T-helper 2 cell treated with Interferon-gamma antibody and Interleukin-4, amounts not matched to agents 5 μg/mL and 100 μg/mL, for 36 hours (primary cell): ENCODE data around the gene ANKRD11.
"Not testable (repeated sequence)": the region's sequence is repeated elsewhere in the genome, so short reads cannot be mapped to it uniquely, and the experiment has no call there.

Source experiments
- DNase-seq: peaks from one replicate; pipeline ENCODE4 v3.0.0; 2021; ENCODE audit warnings: low spot score
- H3K27ac Mint-ChIP-seq: one replicate; pipeline ENCODE4 v1.8.0; 2021; ENCODE audit warnings: mild to moderate bottlenecking, mixed read lengths
- H3K27me3 Mint-ChIP-seq: one replicate; pipeline ENCODE4 v1.8.0; 2021; ENCODE audit warnings: low read depth, mixed read lengths
- H3K36me3 Mint-ChIP-seq: one replicate; pipeline ENCODE4 v1.8.0; 2021; ENCODE audit warnings: low read depth, mixed read lengths
- H3K4me1 Mint-ChIP-seq: one replicate; pipeline ENCODE4 v1.8.0; 2021; ENCODE audit warnings: low read depth, mixed read lengths
- H3K4me3 Mint-ChIP-seq: one replicate; pipeline ENCODE4 v1.8.0; 2022; ENCODE audit warnings: mild to moderate bottlenecking, moderate library complexity, mixed read lengths
- H3K9me3 Mint-ChIP-seq: one replicate; pipeline ENCODE4 v1.8.0; 2021; ENCODE audit warnings: mixed read lengths

Gene ANKRD11

GRCh38 chr16:89433363-89433984 lies 56.9 kb downstream of the ANKRD11 start:
- H3K27ac Mint-ChIP-seq, H3K4me3 Mint-ChIP-seq, H3K27me3 Mint-ChIP-seq, DNase-seq, H3K9me3 Mint-ChIP-seq: not testable (repeated sequence)
- Mint-ChIP-seq H3K36me3 (peaks cover 20% of the 10 kb centered on the region), H3K4me1 (peaks cover 44% of the 10 kb centered on the region)

- no peak overlapping the region for H3K4me3 Mint-ChIP-seq
- H3K9me3 Mint-ChIP-seq: no peaks in the 10 kb centered on the region
Observed at GRCh38 chr16:89431630-89432029, 58.7 kb downstream of the ANKRD11 start.

GRCh38 chr16:89431158-89431584 lies 59.2 kb downstream of the ANKRD11 start:
- Mint-ChIP-seq H3K4me3 (no peak overlapping the region), H3K27me3 (no peaks in the 10 kb centered on the region), H3K27ac (no peak overlapping the region), H3K4me1 (peaks cover 38% of the 10 kb centered on the region), H3K36me3 (peaks cover 20% of the 10 kb centered on the region), H3K9me3 (no peaks in the 10 kb centered on the region)
- no peak for DNase-seq

More at GRCh38 chr16:89431630-89432029, 58.7 kb downstream of the ANKRD11 start:
- Mint-ChIP-seq H3K36me3 (peaks cover 17% of the 10 kb centered on the region), H3K27ac (no peak overlapping the region), H3K4me1 (peaks cover 37% of the 10 kb centered on the region), H3K27me3 (no peaks in the 10 kb centered on the region)
- DNase-seq: no peak

- Mint-ChIP-seq H3K4me3 (no peak overlapping the region), H3K27me3 (no peaks in the 10 kb centered on the region), H3K4me1 (peaks cover 38% of the 10 kb centered on the region), H3K27ac (no peak overlapping the region), H3K9me3 (no peaks in the 10 kb centered on the region), H3K36me3 (peaks cover 20% of the 10 kb centered on the region)
- DNase-seq: no peak
Observed at GRCh38 chr16:89430436-89431157, 59.8 kb downstream of the ANKRD11 start.

GRCh38 chr16:89428605-89429004 lies 61.8 kb downstream of the ANKRD11 start:
- not testable (repeated sequence) for H3K9me3 Mint-ChIP-seq, DNase-seq

GRCh38 chr16:89426736-89427530 lies 63.4 kb downstream of the ANKRD11 start:
- Mint-ChIP-seq H3K27ac (no peak overlapping the region), H3K4me3 (no peak overlapping the region)

More at GRCh38 chr16:89428605-89429004, 61.8 kb downstream of the ANKRD11 start:
- H3K4me1 Mint-ChIP-seq: peaks cover 38% of the 10 kb centered on the region
- H3K27me3 Mint-ChIP-seq, H3K4me3 Mint-ChIP-seq, H3K27ac Mint-ChIP-seq: not testable (repeated sequence)
- H3K36me3 Mint-ChIP-seq: peaks cover 21% of the 10 kb centered on the region

GRCh38 chr16:89425523-89425922 lies 64.8 kb downstream of the ANKRD11 start:
- Mint-ChIP-seq H3K4me1 (peaks cover 56% of the 10 kb centered on the region), H3K27me3 (no peaks in the 10 kb centered on the region), H3K36me3 (peaks cover 21% of the 10 kb centered on the region), H3K9me3 (no peaks in the 10 kb centered on the region), H3K27ac (peak overlapping the region; percentile 36), H3K4me3 (peak overlapping the region; percentile 28)
- no peak for DNase-seq

More at GRCh38 chr16:89426736-89427530, 63.4 kb downstream of the ANKRD11 start:
- Mint-ChIP-seq H3K4me1 (peaks cover 52% of the 10 kb centered on the region), H3K9me3 (no peaks in the 10 kb centered on the region), H3K27me3 (no peaks in the 10 kb centered on the region), H3K36me3 (peaks cover 22% of the 10 kb centered on the region)
- no peak for DNase-seq

GRCh38 chr16:89423681-89424260 lies 66.6 kb downstream of the ANKRD11 start:
- no peak for DNase-seq
- Mint-ChIP-seq H3K4me1 (peaks cover 62% of the 10 kb centered on the region), H3K9me3 (no peaks in the 10 kb centered on the region), H3K27me3 (no peaks in the 10 kb centered on the region), H3K4me3 (peak overlapping the region; percentile 48), H3K27ac (peak overlapping the region; percentile 9), H3K36me3 (peaks cover 21% of the 10 kb centered on the region)

GRCh38 chr16:89422905-89423630 lies 67.3 kb downstream of the ANKRD11 start:
- Mint-ChIP-seq H3K9me3 (no peaks in the 10 kb centered on the region), H3K4me1 (peaks cover 64% of the 10 kb centered on the region), H3K4me3 (peak overlapping the region; percentile 48), H3K27ac (peak overlapping the region; percentile 70), H3K27me3 (no peaks in the 10 kb centered on the region), H3K36me3 (peaks cover 24% of the 10 kb centered on the region)
- peak; percentile 78 for DNase-seq

GRCh38 chr16:89422527-89422904 lies 67.8 kb downstream of the ANKRD11 start:
- H3K4me3 Mint-ChIP-seq: peak overlapping the region; percentile 48
- peaks cover 27% of the 10 kb centered on the region for H3K36me3 Mint-ChIP-seq
- no peaks in the 10 kb centered on the region for H3K9me3 Mint-ChIP-seq
- H3K4me1 Mint-ChIP-seq: peaks cover 67% of the 10 kb centered on the region
- H3K27me3 Mint-ChIP-seq: no peaks in the 10 kb centered on the region
- H3K27ac Mint-ChIP-seq: peak overlapping the region; percentile 70
- DNase-seq: peak; percentile 46

GRCh38 chr16:89421300-89421699 lies 69.1 kb downstream of the ANKRD11 start:
- peaks cover 62% of the 10 kb centered on the region for H3K4me1 Mint-ChIP-seq
- not testable (repeated sequence) for H3K9me3 Mint-ChIP-seq, H3K4me3 Mint-ChIP-seq, H3K27ac Mint-ChIP-seq, H3K27me3 Mint-ChIP-seq, DNase-seq
- H3K36me3 Mint-ChIP-seq: peaks cover 27% of the 10 kb centered on the region

- Mint-ChIP-seq H3K27ac (no peak overlapping the region), H3K4me1 (peaks cover 55% of the 10 kb centered on the region), H3K9me3 (no peaks in the 10 kb centered on the region), H3K36me3 (peaks cover 26% of the 10 kb centered on the region), H3K27me3 (no peaks in the 10 kb centered on the region), H3K4me3 (no peak overlapping the region)
- no peak for DNase-seq
Observed at GRCh38 chr16:89420204-89420603, 70.2 kb downstream of the ANKRD11 start.

- no peaks in the 10 kb centered on the region for H3K27me3 Mint-ChIP-seq
- no peak overlapping the region for H3K27ac Mint-ChIP-seq
- DNase-seq: no peak
- no peaks in the 10 kb centered on the region for H3K9me3 Mint-ChIP-seq
- peaks cover 22% of the 10 kb centered on the region for H3K36me3 Mint-ChIP-seq
- H3K4me1 Mint-ChIP-seq: peaks cover 42% of the 10 kb centered on the region
- no peak overlapping the region for H3K4me3 Mint-ChIP-seq
Observed at GRCh38 chr16:89418352-89418751, 72.0 kb downstream of the ANKRD11 start.
